HG03571 (cell line): ENCODE data around the gene PPP2R5C.
A peak's percentile ranks its signal among the peaks of the same experiment; 100 is the strongest.

Experiments used
- ATAC-seq: cut with Tn5 transposase; IDR thresholded peaks from one replicate; pipeline ENCODE4 v1.9.1; 2021; ENCODE audit not compliant: unreplicated experiment

The PPP2R5C gene

GRCh38 chr14:101858791-101859537, 97.5 kb downstream of the PPP2R5C start:
- no peak for ATAC-seq

GRCh38 chr14:101859538-101859902, 98.0 kb downstream of the PPP2R5C start:
- ATAC-seq: no peak

DNA sequence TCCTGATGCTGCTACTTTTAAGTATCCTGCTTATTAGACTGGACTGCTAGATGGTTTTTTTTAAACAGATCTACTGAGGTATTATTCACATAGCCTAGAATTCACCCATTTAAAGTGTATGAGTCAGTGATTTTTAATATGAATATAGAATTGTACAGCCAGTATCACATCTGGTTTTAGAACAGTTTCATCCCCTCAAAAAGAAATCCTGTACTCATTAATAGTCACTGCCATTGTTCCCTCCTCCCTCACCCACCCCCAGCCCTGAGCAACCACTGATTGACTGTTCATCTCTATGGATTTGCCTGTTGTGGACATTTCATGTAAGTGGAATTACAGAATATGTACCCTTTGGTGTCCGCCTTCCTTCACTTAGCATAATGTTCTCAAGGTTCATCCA, 98.4 kb downstream of the PPP2R5C start:
- no peak for ATAC-seq

DNA sequence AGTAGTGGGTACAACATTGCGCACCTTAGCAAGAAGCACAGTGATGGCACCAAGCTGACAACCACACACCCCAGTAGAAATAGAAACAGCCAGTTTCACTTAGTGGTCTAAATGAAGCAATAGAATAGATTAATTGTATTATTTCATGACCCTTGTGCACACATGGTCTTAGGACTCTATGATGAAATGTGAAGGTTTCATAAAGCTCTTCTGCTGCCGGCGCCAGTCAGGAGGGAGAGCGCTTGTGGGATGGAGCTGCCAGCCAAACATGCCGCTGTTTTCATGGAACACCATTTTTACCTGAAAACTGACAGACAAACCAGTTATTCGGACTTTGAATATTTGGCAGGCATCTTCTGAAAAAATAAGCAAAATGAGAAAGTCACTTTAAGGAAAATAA, 100.0 kb downstream of the PPP2R5C start:
- ATAC-seq: no peak

DNA sequence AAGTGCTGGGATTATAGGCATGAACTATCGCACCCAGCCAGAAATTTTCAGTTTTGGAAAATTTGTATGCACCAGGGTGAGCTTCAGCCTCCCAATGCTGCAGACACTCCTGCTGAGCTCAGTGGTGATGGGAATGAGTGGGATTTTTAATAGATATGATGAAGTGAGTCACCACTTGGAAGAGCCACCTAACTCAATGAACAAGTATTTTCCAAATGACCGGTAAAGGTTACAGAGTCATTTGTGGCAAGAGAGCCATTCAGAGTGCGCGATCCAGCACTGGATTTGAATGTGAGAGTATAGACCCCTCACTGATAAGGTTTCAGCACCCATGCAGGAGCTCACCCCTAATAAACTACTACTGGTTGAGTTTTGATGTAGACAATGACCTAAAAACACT, 100.7 kb downstream of the PPP2R5C start:
- ATAC-seq: no peak

DNA sequence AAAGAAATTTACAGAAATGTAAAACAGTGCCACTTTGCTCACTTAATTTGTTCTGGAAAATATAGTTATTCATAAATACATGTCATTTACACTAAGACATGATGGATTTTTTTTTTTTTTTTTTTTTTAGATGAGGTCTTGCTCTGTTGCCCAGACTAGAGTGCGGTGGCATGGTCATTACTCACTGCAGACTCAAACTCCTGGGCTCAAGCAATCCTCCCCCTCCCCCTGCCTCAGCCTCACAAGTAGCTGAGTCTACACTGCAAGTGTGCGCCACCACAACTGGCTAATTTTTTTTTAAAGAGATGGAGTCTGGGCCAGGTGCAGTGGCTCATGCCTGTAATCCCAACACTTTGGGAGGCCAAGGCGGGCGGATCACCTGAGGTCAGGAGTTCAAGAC, 101.2 kb downstream of the PPP2R5C start:
- ATAC-seq: no peak

GRCh38 chr14:101865288-101865687, 103.8 kb downstream of the PPP2R5C start:
- no peak for ATAC-seq

- ATAC-seq: no peak
These were observed 106.3 kb downstream of the PPP2R5C start for GRCh38 chr14:101867854-101868253.

GRCh38 chr14:101869217-101869616, 107.7 kb downstream of the PPP2R5C start:
- no peak for ATAC-seq

DNA sequence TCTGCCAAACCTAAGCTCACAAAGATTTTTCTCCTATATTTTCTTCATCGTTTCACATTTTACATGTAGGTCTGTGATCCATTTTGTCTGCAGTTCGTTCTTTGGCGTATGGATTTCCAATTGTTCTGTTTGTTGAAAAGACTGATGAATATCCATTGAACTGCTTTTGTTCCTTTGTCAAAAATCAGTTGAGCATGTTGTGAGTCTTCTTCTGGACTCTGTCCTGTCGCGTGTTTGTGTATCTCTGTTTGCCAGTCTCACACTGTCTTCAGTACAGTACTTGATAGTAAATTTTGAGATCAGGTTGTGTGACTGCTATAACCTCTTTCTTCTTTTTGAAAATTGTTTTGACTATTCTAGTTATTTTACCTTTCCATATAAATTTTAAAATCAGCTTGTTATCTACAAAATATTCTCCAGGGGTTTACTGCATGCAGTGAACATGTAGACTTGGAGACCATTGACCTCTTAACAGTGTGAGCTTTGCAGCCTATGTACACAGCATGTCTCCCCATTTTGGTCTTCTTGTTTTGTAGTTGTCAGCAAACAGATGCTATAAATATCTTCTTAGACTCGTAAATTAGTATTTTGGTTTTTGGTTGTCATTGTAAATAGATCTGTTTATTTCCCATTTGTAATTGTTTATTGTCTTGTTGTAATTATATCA, 108.9 kb downstream of the PPP2R5C start:
- ATAC-seq: no peak

GRCh38 chr14:101872346-101872745, 110.8 kb downstream of the PPP2R5C start:
- no peak for ATAC-seq

DNA sequence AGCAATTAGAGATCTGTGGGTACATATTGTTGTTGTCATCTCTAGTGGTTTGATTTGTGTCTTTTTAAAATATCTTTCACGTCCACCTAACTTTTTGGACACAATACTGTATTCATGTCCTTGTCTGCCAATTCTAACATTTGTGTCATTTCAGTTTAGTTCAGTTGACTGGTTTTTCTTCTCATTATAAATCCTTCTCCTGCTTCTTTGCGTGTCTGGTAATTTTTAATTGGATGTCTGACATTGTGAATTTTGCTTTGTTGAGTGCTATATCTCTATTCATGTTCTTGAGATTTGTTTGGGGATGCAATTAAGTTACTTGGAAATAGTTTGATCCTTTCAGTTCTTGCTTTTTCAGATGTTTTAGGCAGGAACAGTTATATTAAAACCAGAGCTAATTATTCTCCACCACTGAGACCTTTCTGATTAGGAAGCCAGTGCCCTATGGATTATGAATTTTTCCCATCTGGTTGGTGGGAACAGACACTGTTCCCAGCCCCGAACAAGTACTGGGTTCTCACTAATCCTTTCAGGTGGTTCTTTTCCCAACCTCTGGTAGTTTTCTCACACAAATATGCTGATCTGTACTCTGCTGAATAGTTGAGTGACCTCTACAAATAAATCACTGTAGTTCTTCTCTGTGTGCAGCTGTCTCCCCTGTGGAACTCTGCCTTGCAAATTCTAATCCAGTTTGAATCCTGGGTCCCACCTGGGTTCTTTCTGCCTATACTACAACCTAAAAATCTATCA, 111.7 kb downstream of the PPP2R5C start:
- ATAC-seq: no peak

DNA sequence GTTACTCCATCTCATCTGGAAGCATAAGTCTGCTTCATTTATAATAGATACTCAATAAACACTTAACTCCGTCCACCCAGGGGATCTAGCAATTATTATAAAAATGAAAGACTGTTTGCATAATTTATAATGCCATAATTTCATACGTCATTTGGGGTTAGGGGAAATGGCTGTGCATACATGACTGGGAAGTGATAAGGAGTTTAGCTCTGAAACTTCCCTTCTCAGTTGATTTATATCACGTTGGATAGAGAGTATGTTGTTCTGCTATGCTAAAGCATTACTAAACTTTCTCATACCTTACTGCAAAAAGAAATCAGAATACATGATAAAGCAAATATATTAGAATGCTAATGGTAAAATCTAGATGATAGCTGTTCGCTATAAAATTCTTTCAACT, 112.5 kb downstream of the PPP2R5C start:
- ATAC-seq: no peak

DNA sequence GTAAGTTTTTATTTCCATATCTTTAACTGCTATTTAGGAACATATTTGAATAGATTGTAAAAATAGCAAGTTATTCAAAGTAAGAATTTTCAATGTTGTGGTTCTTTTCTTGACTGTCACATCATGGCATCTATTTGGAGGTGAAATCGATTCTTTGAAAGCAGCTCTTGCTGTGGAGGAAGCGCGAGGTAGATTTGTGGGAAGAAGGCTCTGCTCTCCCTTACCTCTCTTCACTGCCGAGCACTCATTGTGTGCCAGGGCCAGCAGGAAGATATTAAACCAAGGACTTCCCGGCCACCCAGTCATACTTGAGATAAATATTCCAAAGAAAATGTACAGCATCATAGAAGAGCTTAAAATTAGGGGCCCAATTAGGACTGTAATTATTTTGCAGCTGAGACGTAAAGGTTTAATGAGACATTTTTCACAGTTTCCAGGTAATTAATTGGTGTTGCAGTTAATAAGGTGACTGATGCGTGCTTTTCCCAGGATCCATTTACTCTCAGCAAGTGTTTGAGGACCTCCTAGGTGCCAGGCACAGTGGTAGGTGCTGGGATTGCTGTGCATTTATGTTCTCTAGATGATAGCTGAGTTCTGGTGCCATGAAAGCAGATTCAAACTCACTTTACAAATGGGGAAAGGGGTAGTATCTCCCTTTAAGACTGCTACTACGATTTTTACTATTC, 113.7 kb downstream of the PPP2R5C start:
- ATAC-seq: no peak

DNA sequence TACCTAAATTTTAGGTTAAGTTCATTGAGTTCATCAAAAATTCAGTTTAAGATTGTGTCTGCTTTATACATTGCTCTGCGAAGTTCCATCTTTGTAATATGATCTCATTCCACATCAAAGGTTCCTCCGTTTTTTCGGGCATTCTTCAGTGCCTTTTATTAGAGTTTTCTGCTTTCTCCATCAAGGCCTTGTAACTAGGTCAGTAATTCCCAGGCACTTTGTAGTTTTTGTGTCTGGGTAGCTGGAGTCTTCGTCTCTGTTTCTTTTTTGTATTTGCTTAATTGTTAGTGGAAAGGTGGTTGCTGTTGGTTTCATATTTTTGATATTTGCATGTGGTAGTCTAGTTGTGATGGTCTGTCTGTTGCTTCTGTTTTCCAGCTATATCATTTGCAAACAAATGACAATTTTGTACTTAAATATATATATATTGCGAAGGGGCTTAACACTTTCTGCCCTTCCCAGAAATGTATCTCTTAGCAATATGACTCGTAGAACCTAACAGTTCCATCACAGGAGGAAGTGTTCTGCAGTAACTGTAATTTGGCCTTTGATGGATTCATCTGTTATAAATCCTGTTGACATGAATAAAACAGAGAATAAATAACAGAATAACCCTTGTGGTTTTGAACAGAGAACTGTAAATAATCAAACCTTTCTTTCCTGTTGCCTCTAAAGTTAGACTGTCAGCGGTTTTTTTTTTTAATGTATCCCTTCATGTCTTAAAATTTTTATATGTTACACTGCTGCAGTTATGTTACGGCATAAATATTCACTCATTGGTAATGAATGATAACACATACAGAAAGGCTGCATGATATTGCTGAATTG, 114.4 kb downstream of the PPP2R5C start:
- peak; percentile 26 for ATAC-seq

DNA sequence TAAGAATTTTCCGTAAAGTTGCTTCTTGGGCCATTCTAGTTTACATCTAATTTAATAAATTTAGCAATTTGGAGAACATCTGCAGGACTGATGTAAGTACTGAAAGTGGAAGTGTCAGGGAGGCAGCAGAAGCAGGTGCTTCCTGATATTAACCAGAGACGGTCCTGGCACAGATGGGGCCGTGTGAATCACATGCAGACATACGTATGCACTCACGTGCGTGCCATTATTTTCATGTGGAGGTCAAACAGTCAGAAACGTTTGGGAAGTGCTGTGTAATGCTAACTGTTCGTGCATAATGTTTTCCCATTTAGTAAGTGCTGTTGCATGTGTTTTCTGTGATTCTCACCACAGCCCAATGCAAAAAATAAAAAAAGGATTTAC, 115.0 kb downstream of the PPP2R5C start:
- ATAC-seq: peak; percentile 83

DNA sequence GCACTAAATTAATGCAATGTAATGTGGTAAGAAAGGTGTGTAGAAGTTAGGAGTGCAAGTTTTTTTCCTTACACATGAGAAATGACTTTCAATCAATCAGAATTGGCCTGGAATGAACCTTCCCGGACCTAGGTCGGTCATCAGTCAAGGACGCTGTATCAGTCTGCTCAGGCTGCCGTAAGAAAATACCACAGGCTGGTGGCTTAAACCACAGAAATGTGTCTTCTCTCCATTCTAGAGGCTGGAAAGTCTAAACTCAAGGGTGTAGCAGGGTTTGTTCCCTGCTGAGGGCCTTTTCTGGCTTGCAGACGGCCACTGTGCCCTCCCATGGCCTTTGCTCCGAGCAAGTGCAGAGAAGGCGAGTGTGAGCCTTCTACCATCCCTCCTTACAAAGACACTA, 116.3 kb downstream of the PPP2R5C start:
- ATAC-seq: no peak

- ATAC-seq: no peak
These were observed 116.8 kb downstream of the PPP2R5C start for GRCh38 chr14:101878211-101878821.

DNA sequence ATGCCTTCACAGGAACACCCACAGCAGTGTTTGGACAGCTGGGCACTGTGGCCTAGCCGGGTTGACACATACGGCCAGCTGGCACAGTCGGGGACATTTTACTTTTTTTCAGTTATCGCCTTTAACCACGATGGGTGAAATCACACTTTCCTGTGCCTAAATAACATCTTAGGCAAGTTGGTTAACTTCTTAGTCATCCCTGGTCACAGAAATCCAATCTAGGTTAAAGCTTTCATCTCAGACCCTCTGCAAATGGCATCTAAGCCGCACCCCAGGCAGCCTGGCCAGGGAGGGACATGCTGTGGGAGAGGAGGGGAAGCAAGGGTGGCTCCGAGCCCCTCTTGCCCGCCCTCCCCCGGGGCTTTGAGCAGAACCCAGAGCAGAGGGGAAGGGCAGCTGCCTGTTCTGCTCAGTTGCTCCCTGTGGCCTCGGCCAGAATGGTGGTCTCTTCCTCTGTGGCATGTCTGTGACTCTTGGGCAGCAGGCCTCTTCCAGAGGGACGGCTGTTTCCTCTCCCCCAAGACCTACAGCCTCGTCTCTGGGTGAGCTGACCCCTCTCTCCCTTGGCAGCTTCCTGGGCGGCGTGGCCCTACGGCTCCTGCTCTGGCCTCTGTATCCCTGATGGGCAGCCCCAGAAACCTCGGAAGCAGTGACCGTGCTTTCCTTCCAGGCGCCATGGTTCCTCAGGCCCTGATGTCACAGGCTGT, 117.5 kb downstream of the PPP2R5C start:
- ATAC-seq: no peak
